Measurements from ENCODE around the gene PACSIN3. TPM values are rescaled to one million over a fixed set of nuclear protein-coding genes. Genes with fewer than 3 reads are reported as not detected.

Gene PACSIN3
- total RNA-seq, 1 donor from 2014 or later: 69.4 TPM

DNA sequence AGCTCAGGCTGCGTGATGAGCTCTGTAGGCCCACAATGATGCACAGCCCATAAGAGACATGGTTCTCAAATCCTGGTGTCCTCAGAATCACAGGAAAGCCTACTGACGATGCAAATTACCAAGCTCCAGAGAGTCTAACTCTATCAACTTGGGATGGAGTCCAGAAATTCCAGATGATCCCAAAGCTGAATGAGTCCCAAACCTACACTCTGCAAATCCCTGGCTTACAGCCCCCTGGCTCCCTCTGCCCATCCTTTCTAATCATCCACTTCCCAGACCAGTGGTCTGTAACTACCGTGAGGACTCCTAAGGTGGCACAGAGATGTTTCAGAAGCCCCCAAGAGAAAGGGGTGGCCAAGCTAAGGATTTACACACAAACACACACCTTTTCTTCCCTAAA lies 23.0 kb downstream of the PACSIN3 start:
- Mint-ChIP-seq H3K4me3 (ENCODE audit: unreplicated experiment) (no peak overlapping the region), H3K36me3 (ENCODE audit: low read depth) (peaks cover 13% of the 10 kb centered on the region), H3K27ac (ENCODE audit: unreplicated experiment) (no peak overlapping the region), H3K27me3 (ENCODE audit: low read depth) (no peaks in the 10 kb centered on the region), H3K9me3 (ENCODE audit: low read depth) (no peaks in the 10 kb centered on the region), H3K4me1 (ENCODE audit: low read depth) (peaks cover 4% of the 10 kb centered on the region)
- TF ChIP-seq, protein P1, sequence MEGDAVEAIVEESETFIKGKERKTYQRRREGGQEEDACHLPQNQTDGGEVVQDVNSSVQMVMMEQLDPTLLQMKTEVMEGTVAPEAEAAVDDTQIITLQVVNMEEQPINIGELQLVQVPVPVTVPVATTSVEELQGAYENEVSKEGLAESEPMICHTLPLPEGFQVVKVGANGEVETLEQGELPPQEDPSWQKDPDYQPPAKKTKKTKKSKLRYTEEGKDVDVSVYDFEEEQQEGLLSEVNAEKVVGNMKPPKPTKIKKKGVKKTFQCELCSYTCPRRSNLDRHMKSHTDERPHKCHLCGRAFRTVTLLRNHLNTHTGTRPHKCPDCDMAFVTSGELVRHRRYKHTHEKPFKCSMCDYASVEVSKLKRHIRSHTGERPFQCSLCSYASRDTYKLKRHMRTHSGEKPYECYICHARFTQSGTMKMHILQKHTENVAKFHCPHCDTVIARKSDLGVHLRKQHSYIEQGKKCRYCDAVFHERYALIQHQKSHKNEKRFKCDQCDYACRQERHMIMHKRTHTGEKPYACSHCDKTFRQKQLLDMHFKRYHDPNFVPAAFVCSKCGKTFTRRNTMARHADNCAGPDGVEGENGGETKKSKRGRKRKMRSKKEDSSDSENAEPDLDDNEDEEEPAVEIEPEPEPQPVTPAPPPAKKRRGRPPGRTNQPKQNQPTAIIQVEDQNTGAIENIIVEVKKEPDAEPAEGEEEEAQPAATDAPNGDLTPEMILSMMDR (IDR thresholded peaks at IDR 0.05): no peak
- no peak for DNase-seq (ENCODE audit: low spot score)

DNA sequence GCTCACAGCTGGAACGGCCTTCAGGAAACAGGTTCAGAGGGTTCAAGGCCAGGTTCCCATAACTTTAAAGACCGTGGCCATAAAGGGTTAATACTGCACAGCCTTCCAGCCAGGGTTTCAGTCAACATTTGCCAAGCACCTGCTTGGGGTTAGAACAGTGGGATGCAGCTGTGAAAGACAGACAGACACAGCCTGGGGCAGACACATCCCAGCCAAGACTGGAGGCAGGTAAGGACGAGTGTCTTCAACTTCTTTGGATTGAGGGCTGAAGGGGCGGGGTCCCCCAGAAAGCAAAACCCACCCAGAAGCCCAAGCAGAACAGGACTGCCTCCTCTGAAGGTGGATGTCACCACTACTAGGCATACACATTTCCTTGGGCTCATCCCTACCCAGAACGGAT lies 23.8 kb downstream of the PACSIN3 start:
- Mint-ChIP-seq H3K9me3 (ENCODE audit: low read depth) (no peaks in the 10 kb centered on the region), H3K27ac (ENCODE audit: unreplicated experiment) (no peak overlapping the region), H3K4me3 (ENCODE audit: unreplicated experiment) (no peak overlapping the region), H3K36me3 (ENCODE audit: low read depth) (peaks cover 10% of the 10 kb centered on the region), H3K4me1 (ENCODE audit: low read depth) (peaks cover 4% of the 10 kb centered on the region), H3K27me3 (ENCODE audit: low read depth) (no peaks in the 10 kb centered on the region)
- TF ChIP-seq, protein P1 (IDR thresholded peaks at IDR 0.05): no peak
- DNase-seq (ENCODE audit: low spot score): no peak

DNA sequence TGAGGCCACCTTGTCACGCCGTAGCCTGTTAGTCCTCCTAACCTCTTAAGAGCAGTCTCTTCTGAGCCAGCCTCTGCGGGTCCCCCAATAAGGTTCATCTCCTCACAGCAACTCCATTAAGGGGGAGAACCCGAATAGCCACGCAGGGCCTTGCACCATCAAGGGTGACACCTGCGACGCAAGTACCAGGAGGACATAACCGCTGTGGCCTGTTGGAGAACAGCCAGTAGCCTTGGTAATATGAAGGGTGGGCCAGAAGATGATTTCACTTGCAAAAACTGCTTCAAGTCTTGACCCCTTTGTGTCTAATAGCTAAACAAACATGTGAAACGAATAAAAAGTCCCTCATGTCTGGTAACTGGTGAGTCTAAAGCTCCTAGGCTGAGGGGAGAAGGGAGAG lies 24.3 kb downstream of the PACSIN3 start:
- Mint-ChIP-seq H3K36me3 (ENCODE audit: low read depth) (peaks cover 10% of the 10 kb centered on the region), H3K4me1 (ENCODE audit: low read depth) (peaks cover 4% of the 10 kb centered on the region), H3K27ac (ENCODE audit: unreplicated experiment) (peak overlapping the region; percentile 45), H3K4me3 (ENCODE audit: unreplicated experiment) (no peak overlapping the region), H3K9me3 (ENCODE audit: low read depth) (no peaks in the 10 kb centered on the region), H3K27me3 (ENCODE audit: low read depth) (no peaks in the 10 kb centered on the region)
- DNase-seq (ENCODE audit: low spot score): no peak
- TF ChIP-seq, protein P1 (IDR thresholded peaks at IDR 0.05): no peak

DNA sequence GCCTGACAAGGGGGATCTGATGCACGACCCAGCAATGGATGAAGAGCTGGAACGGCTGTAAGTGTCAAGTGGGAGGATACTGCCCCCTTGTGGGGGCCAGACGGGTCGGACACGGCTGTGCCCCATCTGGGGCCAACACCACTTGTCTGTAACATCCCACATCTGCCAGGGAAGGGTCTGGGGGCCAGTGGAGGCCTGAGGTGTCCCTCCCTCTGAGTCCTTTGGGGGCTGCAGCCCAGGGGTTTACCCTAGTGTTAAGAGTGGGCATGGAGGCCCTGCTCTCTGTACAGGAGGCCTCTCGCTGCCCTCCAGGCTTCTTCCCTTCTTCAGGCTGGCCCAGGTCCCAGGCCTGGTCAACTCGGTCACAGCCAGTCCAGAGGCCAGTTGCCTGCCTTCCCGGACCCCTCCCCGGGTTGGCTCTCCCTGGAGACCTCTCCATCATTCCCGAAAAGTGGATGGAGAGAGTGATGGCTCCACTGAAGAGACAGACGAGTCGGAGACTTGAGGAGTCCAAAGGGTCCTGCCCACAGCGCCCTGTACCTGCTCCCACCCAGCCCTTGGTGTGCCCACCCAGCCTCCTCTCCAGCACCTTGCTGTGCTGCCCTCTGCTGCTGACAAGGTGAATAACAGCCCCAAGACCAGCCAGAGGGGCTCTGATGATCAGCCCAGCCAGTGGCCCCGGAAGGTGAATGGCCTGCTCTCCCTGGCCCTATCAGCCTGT lies 24.9 kb downstream of the PACSIN3 start:
- DNase-seq (ENCODE audit: low spot score): no peak
- Mint-ChIP-seq H3K4me3 (ENCODE audit: unreplicated experiment) (no peak overlapping the region), H3K36me3 (ENCODE audit: low read depth) (peaks cover 8% of the 10 kb centered on the region), H3K27ac (ENCODE audit: unreplicated experiment) (peak overlapping the region; percentile 45), H3K9me3 (ENCODE audit: low read depth) (no peaks in the 10 kb centered on the region), H3K4me1 (ENCODE audit: low read depth) (peaks cover 4% of the 10 kb centered on the region), H3K27me3 (ENCODE audit: low read depth) (no peaks in the 10 kb centered on the region)
- TF ChIP-seq, protein P1 (IDR thresholded peaks at IDR 0.05): peak; percentile 84

DNA sequence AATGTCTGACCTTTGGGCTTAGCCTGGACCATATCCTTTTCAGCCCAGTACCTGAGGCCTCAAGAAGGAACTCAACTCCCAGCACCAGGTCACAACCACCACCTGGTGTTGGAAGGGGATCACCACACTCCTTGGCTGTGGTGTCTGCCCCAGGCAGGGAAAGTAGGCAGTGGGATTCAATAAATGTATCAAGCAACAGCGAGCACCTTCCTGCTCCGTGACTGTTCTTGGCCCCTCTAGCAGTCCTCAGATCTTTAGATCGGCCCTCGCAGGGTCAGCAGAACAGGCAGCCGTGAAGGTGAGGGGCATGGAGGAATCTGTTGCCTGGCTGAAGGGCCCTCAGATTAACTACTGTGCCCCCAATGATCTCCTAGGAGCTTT lies 25.5 kb downstream of the PACSIN3 start:
- H3K27ac Mint-ChIP-seq (ENCODE audit: unreplicated experiment): no peak overlapping the region
- no peak overlapping the region for H3K4me3 Mint-ChIP-seq (ENCODE audit: unreplicated experiment)
- no peaks in the 10 kb centered on the region for H3K27me3 Mint-ChIP-seq (ENCODE audit: low read depth)
- DNase-seq (ENCODE audit: low spot score): no peak
- H3K9me3 Mint-ChIP-seq (ENCODE audit: low read depth): no peaks in the 10 kb centered on the region
- TF ChIP-seq, protein P1 (IDR thresholded peaks at IDR 0.05): no peak
- peaks cover 6% of the 10 kb centered on the region for H3K36me3 Mint-ChIP-seq (ENCODE audit: low read depth)
- H3K4me1 Mint-ChIP-seq (ENCODE audit: low read depth): peaks cover 4% of the 10 kb centered on the region
